ENCODE measurements around the gene RFNG. TPM values are rescaled to one million over a fixed set of nuclear protein-coding genes. Genes with fewer than 3 reads are reported as not detected.
"Not testable (repeated sequence)": the region's sequence is repeated elsewhere in the genome, so short reads cannot be mapped to it uniquely, and the experiment has no call there.

The RFNG gene
- total RNA-seq, 1 donor from 2014 or later, result 30.0 TPM

DNA sequence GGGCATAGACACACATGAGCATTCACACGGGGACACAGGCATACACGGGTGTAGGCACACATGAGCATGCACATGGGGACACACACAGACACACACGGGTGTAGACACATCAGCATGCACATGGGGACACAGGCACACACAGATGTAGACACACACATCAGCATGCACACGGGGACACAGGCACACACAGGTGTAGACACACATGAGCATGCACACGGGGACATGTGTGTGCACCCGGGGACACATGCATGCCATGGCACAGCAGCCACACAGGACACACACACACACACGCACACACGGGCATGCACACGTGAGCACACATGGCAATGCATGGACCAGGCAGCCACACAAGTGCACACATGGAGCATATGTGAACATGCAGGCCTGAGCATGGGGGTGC, 9.0 kb downstream of the RFNG start:
- no peak for DNase-seq (ENCODE audit: low spot score)

DNA sequence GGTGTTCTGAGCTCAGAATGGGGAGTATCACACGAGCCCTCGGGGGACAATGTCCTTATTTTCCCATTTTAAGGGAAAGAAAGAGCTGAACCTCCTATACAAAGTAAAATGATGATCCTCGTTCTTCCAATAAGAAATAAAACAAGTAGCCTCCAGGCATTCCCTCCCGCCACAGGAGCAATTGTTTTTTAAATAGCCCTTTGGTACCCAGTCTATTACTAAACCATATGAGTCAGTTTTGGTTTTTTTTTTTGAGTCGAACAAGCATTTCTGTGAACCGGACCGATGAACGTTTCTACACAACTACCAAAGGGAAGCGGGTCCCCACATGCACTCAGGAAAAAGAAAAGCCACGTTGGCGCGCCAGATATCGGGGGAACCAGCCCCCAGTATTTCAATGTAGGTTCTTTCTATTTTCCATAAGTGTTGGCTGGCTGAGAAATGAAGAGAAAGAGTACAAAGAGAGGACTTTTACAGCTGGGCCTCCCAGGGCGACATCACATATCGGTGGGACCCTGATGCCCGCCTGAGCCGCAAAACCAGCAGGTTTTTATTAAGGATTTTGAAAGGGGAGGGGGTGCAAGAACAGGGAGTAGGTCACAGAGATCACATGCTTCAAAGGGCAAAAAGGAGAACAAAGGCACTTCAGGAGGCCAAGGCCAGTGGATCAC, 10.3 kb downstream of the RFNG start:
- DNase-seq (ENCODE audit: low spot score), result no peak

DNA sequence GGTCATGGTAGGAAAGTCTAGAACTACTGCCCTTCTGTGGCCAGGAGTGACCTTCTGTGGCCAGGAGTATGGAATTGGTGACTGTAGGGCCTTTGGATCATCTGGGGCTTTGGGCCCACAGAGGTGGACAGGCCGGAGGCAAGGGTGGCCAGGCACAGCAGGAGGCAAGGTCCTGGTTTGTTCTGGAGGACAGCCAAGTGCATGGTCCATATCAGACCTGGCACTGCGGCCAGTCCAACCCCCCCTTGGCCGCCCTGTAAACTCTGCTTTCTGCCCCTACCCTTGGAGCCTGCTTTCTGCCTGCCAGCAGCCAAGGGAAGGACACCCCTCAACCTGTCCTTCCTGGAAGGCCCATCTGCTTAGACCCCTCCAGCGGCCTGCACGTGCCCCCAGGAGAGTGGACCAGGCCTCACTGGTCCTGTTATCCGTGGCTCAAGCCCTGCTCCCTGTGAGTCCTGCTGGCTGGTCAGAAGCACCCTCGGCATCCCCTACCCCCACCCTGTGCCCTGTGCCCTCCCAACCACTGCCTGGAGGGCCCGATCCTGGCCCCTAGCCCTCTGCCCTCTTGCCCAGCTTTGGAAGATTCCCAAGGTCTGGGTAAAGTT, 11.8 kb downstream of the RFNG start:
- DNase-seq (ENCODE audit: low spot score), result no peak

DNA sequence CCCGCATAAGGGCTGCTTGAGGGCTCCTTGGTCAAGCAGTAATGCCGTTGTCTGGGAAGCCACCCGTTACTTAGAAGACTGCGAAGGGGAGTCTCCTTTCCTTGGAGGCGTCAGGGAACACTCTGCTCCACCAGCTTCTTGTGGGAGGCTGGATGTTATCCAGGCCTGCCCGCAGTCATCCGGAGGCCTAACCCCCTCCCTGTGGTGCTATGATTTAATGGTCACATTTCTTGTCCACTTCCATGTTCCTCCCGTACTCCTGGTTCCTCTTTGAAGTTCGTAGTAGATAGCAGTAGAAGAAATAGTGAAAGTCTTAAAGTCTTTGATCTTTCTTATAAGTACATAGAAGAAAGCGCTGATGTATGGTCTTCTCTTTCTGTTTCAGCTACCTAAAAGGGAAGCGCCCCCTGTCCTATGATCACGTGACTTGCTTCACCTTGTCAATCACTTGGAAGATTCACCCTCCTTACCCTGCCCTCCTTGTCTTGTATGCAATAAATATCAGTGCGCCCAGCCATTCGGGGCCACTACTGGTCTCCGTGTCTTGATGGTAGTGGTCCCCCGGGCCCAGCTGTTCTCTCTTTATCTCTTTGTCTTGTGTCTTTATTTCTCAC, 12.7 kb downstream of the RFNG start:
- not testable (repeated sequence) for DNase-seq (ENCODE audit: low spot score)

DNA sequence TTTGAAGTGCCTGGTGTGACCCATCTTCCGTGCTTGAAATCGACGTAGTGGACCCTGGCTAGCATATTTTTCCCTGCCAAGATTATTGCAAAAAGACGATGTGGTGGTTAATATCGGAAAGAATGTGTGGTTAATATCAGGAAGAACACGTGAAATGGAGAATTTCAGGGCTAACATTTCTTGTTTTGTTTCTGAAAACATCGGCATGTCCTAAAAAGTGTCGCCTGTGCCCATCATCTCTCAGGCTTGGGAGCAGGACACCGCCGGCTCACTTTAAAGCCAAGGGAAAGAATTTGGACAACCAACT, 13.8 kb downstream of the RFNG start:
- DNase-seq (ENCODE audit: low spot score), result no peak

DNA sequence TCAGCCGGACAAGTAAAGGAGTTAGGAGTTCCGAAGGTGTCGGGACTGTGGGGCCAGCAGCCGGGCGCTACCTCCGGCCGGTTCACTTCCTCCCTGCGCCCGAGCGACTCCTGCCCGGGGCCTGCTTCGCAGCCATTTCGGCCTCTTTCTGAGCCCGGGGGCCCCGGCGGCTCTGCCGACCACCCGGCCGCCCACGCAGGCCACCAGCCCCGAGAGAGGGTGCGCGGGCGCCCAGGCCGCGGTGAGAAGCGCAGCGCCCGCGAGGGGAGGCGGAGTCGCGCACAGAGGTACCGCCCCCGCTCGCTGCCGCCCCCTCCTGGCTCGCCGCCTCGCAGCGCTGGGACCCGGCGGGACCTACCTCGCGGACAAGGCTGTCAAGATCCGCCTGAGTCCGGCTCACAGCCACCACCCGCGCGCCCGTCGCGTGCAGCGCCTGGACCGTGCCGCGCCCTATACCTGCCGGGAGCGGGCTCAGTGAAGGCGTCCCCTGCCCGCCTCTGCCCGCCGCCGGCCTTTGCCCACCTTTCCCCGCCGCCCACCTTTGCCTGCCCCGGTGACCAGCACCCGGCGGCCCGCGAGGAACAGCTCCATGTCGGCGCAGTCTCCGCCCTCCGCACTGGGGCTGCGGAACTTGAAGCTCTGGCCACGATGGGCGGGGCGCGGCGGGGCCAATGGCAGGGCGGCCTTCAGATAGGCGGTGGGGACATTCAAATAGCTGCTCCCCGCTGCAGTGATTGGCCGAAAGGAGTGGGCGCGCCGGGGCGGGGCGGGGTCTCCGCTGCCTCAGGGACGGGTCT, 14.3 kb downstream of the RFNG start, which contains the start of gene DCXR:
Gene DCXR, minus strand, starts transcription at position 606 of the 797 bp plus-strand sequence. Its CDS starts 15 bp downstream, at position 591.
- peak; percentile 98 for DNase-seq (ENCODE audit: low spot score)

DNA sequence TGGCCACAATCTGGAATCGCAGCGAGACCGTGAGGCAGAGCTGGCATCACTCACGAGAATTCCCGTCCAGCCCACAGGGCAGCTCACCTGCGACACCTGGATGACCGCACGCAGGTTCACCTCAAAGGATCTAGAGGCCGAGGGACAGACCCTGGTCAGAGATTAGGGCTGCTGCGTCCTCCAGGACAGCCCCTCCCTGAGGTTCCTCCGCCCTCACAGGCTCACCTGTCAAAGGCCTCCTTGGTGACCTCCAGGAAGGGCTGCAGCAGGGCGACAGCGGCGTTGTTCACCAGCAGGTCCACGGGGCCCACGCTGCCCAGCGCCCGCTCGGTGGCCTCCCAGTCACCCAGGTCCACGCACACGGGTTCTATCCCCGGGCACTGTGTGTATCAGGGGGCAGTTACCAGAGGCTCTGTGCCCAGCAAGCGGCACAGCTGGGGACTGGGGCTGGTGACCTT, 14.9 kb downstream of the RFNG start:
- no peak for DNase-seq (ENCODE audit: low spot score)

DNA sequence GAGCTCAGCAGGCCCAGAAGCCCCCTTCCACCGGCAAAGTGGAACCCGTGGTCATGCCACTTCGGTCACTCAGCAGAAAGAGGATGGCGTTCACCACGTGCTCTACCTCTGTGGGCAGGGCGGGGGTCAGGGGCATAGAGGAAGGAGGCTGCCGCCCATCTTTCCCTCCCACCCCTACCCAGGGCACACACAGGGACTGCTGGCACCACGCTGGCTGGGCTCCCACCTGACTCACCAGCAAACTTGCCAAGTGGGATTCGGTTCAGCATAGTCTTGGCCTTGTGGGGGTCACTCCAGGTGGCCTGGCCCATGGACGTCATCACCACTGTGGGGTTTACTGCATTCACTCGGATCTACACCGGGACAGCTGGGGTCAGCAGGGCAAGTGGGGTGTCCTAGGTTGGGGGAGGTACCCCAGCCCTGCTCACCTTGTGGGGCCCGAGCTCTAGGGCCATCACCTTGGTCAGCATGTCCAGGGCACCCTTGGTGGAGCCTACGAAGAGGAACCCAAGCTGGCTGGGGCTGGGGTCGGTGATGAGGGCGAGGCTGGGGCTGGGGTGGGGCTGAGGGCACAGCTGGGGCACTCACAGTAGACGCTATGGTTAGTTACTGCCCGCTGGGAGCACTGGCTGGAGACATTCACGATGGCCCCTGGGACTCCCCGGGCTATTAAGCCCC, 15.5 kb downstream of the RFNG start:
- no peak for DNase-seq (ENCODE audit: low spot score)

DNA sequence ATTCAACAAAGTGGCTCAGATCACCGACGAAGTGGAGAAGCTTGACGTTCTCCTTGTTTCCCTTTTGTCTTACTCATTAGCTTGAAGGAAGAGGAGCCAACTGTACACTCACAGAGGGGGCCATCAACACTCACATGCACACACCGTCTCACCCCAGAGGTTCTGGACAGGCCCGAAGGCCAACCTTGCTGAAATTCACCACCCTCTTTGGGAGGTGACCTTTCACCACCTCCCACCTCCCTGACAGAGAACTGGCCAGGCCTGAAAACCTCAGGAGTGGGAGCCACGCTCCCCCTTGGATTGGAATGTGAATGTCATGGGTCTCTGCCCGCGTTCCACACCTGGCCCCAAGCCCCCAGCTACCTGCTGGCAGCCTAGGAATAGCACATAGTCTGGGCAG, 16.1 kb downstream of the RFNG start:
- DNase-seq (ENCODE audit: low spot score), result no peak

DNA sequence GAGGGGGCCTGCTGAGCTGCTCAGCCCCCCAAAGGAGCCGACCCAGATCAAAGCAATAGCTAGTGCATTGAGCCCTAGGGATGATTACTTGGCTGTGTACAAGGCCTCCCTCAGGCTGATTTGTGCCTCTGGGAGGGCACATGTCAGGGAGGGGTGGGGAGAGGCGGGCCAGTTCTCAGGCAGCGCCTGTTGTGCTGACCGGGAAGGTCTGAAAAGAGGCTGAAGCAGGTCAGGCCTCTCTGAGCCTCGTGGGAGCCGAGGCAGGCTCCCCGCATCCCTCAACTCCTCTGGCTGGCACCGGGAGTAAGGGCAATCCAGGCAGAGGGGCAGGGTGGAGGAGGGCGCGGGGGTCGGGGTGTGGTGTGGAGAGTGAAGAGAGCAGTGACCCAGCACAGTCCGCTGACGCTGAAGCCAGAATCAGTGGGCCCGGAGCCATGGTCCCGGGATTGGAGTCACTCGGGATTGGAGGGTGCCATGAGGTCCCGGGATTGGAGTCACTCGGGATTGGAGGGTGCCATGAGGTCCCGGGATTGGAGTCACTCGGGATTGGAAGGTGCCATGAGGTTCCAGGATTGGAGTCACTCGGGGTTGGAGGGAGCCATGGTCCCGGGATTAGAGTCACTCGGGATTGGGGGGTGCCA, 17.1 kb downstream of the RFNG start:
- DNase-seq (ENCODE audit: low spot score), result no peak

DNA sequence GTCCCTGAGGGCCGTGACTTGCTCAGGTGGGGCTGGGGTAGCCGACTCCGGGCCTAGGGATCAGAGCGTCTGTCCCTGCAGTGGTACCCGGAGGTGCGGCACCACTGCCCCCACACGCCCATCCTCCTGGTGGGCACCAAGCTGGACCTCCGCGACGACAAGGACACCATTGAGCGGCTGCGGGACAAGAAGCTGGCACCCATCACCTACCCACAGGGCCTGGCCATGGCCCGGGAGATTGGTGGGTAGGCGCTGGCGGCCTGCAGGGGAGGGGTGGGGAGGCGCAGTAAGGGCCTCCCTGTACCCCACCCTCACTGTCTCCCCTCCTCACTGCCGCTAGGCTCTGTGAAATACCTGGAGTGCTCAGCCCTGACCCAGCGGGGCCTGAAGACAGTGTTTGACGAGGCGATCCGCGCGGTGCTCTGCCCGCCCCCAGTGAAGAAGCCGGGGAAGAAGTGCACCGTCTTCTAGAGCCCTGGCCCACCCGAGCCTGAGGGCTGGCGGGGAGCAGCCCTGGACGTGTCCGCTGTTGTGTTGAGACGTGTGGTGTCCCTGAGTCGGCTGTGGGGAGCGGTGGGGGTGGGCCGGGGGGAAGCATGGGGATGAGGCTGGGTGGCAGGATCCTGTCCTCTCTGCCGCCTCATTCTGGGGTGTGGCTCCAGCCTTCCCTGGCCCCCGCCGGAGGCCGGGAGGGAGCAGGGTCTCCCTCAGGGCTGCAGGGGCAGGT, 18.1 kb downstream of the RFNG start:
- no peak for DNase-seq (ENCODE audit: low spot score)

DNA sequence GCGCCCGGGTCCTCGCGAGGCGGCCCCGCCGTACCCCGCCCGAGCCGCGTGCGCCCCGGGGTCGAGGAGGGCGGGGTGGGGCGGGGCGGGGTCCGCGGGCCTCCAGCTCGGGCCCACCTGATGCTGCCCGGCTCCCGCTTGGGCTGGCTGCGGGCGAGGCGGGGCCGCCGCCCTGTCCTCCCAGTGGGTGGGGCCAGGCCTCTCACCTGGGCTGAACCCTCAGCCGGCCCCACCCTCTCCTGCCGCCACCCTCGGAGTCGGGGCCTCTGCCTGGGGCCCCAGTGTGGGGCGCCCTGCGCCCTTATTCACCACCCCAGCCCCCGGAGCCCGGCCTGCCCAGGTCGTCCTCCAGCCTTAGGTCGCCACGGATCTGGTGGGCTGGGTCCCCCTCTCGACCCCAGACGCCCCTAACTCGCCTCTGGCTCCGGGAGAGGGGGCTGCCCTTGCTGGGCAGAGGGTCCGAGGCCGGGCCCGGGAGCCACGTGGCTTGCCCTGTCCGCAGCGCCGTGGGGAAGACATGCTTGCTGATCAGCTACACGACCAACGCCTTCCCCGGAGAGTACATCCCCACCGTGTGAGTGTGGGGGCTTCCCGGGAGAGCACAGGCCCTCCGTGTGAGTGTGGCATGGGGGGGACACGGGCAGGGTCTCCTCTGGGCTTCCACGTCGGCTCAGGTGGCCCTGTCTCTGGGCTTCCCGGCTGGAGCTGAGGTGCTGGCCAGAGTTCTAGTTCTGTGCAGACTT, 19.6 kb downstream of the RFNG start:
- DNase-seq (ENCODE audit: low spot score), result no peak

DNA sequence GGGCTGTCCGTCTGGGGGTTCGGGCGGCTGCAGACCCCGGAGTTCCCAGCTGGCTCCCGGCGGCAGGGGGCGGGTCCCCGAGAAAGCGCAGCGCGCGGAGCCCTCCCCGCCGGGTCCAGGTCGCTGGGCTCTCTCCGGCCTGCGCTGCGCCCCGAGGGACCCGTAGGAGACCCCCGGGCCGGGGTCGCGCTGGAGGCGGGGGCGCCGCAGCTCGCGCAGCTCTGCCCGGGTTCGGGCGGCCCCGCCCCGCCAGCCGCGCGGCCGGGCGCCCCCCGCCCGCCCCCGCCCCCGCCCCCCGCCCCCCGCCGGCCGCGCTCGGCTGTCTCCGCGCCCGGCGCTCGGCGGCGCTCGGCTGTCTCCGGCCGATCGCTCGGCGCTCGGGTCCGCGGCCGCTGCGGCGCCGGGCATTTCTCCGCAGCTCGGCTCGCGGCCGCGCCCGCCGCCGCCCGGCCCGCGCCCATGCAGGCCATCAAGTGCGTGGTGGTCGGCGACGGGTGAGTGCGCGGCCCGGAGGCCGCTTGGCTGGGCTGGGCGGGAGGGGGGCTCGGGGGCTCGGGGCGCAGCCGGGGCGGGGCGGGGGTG, 20.2 kb downstream of the RFNG start, which contains the start of gene RAC3:
Gene RAC3, plus strand, starts transcription at position 376 of the 582 bp plus-strand sequence. Its CDS starts 84 bp downstream, at position 460.
- DNase-seq (ENCODE audit: low spot score), result no peak

DNA sequence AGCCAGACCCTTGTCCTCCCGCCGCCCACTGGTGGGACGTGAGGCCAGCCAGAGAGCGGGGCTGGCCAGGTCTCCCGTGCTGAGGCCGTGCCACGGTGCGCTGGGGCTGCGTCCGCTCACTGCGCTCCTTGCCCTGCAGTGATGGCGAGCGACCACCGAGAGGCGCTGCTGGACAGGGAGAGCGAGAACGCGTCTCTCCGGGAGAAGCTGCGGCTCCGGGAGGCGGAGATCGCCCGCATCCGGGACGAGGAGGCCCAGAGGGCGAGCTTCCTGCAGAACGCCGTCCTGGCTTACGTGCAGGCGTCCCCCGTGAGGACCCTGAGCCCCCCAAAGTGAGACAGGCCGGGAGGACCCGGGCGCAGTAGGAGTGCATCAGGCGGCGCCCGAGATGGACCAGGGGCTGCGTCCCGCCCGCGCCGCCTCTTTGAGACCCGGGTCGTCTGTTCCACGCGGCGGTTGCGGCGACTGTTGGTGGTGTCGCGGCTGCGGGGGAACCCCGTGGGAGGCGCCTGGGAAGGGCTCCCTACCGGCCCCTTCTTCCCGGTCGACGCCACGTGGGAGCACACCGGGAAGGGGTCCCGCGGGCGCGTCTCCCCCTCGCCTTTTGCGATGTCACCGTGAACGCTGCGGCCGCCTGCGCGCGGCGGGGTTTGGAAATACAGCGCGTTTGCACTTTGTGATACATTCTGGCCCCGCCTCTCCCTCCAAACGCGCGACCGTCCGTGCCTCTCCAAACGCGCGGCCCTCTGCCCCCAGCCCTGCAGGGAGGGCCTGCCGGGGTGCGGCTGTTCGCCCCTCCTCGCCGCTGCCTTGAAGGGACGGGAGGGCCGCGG, 20.9 kb downstream of the RFNG start:
- DNase-seq (ENCODE audit: low spot score), result peak; percentile 89

DNA sequence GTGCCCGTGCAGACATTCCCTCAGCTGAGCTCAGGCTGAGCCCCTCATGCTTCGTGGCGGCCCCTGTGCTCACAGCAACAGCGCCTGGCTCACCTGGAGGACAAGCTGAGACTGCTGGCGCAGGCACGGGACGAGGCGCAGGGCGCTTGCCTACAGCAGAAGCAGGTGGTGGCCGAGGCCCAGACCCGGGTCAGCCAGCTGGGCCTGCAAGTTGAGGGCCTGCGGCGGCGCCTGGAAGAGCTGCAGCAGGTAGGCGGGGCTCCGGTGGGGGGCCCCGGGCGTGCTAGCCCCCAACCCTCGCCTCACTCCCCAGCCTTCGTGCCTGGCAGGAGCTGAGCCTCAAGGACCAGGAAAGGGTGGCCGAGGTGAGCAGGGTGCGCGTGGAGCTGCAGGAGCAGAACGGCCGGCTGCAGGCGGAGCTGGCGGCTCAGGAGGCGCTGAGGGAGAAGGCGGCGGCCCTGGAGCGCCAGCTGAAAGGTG, 21.6 kb downstream of the RFNG start:
- DNase-seq (ENCODE audit: low spot score), result no peak

DNA sequence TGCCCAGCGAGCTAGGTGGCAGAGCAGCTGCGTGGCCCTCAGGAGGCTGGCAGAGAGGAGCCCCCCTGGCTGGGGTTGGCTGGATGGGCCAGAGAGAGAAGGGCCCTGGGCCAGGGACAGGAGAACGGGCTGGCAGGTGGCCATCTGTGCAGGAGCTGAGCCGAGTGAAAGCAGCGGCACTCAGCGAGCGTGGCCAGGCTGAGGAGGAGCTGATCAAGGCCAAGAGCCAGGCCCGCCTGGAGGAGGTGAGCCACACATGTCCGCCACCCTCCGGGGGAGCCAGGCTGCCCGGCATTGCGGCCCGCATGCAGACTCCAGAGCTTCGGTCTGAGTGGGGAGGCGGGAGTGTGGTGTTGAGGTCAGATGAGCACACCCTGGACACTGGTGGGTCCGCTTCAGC, 22.2 kb downstream of the RFNG start:
- DNase-seq (ENCODE audit: low spot score), result no peak

DNA sequence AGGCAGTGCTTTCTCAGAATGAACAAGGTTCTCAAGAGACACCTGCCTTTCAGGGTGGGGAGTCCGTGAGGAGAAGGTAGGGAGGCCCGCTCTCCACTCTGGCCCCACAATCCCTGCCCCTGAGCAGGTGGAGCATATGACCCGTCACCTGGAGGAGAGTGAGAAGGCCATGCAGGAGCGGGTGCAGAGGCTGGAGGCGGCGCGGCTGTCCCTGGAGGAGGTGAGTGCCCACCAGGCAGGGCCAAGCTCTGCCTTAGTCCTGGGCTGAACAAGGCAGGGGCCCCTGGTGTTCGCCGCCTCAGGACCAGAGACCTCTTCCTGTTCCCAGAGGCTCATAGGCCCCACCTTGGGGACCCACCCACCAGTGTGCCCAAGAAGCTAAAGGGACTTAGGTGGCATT, 22.6 kb downstream of the RFNG start:
- DNase-seq (ENCODE audit: low spot score), result no peak

DNA sequence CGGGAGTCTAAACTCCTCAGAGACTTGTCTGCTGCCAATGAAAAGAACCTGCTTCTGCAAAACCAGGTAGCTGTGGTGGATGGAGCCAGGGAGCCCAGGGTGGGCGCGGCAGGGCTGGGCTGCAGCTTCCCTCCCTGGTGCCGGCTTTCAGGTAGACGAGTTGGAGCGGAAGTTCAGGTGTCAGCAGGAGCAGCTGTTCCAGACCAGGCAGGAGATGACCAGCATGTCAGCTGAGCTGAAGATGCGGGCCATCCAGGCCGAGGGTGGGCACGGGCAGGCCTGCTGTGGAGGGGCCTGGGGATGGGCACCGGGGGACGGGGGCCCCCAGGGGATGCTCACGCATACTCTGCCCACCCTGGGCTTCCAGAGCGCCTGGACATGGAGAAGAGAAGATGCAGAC, 23.4 kb downstream of the RFNG start:
- no peak for DNase-seq (ENCODE audit: low spot score)

Data from ureter (tissue), 1 donor.